ENCODE measurements around the gene FPGT. TPM values are rescaled to one million over a fixed set of nuclear protein-coding genes. Genes with fewer than 3 reads are reported as not detected.

Gene FPGT
- total RNA-seq, 3 donors from 2014 or later (not counting 1 experiment from before 2014, with no cell fraction given) = 3.0 to 5.4 (median 3.5) TPM

DNA sequence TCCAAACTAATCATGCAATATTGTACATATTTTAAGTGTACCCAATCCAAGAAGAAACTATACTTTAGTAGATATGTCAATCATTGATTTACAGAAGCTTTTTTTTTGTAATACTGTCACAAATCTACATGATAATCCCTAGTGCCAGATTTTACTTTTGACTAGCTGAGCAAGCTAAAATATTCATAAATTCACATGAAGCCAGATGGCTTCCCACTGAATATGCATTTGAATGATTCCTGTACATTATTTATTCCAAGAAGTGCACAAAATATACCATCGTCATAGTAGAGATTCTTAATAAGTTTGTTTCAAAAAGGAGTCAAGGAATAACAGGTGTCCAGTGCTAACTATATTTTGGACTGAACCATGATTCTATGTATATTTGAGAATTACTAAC, 17.2 kb downstream of the FPGT start:
- Histone ChIP-seq H3K9me3 (ENCODE audit: control insufficient read depth, insufficient read depth, low read length) (no peaks in the 10 kb centered on the region), H3K27ac (ENCODE audit: low read length) (no peak overlapping the region), H3K4me1 (ENCODE audit: control insufficient read depth, insufficient read depth, low read length) (no peaks in the 10 kb centered on the region), H3K27me3 (ENCODE audit: control insufficient read depth, insufficient read depth, low read length) (no peaks in the 10 kb centered on the region), H3K4me3 (ENCODE audit: low read length) (no peak overlapping the region), H3K36me3 (ENCODE audit: control insufficient read depth, insufficient read depth, low read length) (no peaks in the 10 kb centered on the region)
- ATAC-seq (no peak), DNase-seq (no peak)
- H3K27me3 Mint-ChIP-seq (ENCODE audit: low read depth in 2 of 2) = no peaks in the 10 kb centered on the region
- peaks cover 0 to 5% of the 10 kb centered on the region in 2 donors for H3K4me1 Mint-ChIP-seq
- intact Hi-C loops (cut with micrococcal nuclease) = no loop called here
- no peak for TF ChIP-seq CTCF (IDR thresholded peaks at IDR 0.05)
- no peak overlapping the region for H3K4me3 Mint-ChIP-seq
- H3K9me3 Mint-ChIP-seq = no peaks in the 10 kb centered on the region
- H3K36me3 Mint-ChIP-seq = no peaks in the 10 kb centered on the region
- WGBS (ENCODE audit: insufficient coverage) = no CpG with 5 or more reads among the region's 1 CpG
- H3K27ac Mint-ChIP-seq = no peak overlapping the region

DNA sequence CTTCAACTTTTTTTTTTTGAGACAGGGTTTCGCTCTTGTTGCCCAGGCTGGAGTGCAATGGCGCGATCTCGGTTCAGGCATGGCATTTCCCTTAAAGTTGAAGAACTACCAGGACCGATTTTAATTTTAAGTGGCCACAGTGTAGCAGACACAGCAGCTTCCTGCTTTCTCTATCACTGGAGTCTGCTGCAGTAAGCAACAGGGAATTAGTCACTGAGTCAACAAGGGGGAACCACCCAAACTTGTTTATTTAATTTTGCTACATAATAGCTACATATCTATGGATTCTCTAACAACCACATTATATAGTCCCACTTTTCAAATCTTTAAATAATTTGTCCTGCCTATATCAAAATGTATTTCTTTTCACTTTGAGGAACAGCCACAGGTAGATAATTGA, 24.7 kb downstream of the FPGT start:
- intact Hi-C loops (cut with micrococcal nuclease) = no loop called here
- 96% methylated on average over 5 of the region's 5 CpGs for WGBS (ENCODE audit: insufficient coverage)
- peaks cover 17 to 19% of the 10 kb centered on the region in 2 donors for H3K9me3 Mint-ChIP-seq
- no peak overlapping the region for H3K4me3 Mint-ChIP-seq
- Histone ChIP-seq H3K27ac (ENCODE audit: low read length) (no peak overlapping the region), H3K4me3 (ENCODE audit: low read length) (no peak overlapping the region), H3K36me3 (ENCODE audit: control insufficient read depth, insufficient read depth, low read length) (no peaks in the 10 kb centered on the region), H3K9me3 (ENCODE audit: control insufficient read depth, insufficient read depth, low read length) (peaks cover 2% of the 10 kb centered on the region), H3K27me3 (ENCODE audit: control insufficient read depth, insufficient read depth, low read length) (no peaks in the 10 kb centered on the region), H3K4me1 (ENCODE audit: control insufficient read depth, insufficient read depth, low read length) (no peaks in the 10 kb centered on the region)
- no peaks in the 10 kb centered on the region for H3K4me1 Mint-ChIP-seq
- DNase-seq = no peak
- ATAC-seq = no peak
- H3K36me3 Mint-ChIP-seq = peaks cover 50% of the 10 kb centered on the region
- no peaks in the 10 kb centered on the region for H3K27me3 Mint-ChIP-seq (ENCODE audit: low read depth in 2 of 2)
- no peak overlapping the region for H3K27ac Mint-ChIP-seq
- TF ChIP-seq CTCF (IDR thresholded peaks at IDR 0.05) = no peak

DNA sequence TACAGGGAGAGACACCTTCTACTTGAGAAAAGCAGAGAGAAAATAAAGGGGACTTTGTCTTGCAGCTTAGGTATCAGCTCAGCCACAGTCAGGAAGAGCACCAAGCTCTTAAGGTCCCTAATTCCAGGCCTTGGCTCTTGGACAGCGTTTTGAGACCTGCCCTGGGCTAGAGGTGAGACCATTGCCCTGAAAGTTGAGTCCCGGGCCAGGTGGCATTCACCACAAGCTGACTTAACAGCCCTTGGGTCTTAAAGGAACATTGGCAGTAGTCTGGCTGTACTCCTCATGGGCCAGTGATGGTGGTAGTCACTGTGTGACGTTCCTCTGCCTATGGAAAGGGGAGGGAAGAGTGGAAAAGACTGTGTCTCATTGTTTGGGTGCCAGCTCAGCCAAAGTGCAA, 25.4 kb downstream of the FPGT start:
- ATAC-seq = no peak
- H3K4me1 Mint-ChIP-seq = no peaks in the 10 kb centered on the region
- peaks cover 18 to 19% of the 10 kb centered on the region in 2 donors for H3K9me3 Mint-ChIP-seq
- Histone ChIP-seq H3K27me3 (ENCODE audit: control insufficient read depth, insufficient read depth, low read length) (no peaks in the 10 kb centered on the region), H3K4me1 (ENCODE audit: control insufficient read depth, insufficient read depth, low read length) (no peaks in the 10 kb centered on the region), H3K4me3 (ENCODE audit: low read length) (no peak overlapping the region), H3K36me3 (ENCODE audit: control insufficient read depth, insufficient read depth, low read length) (no peaks in the 10 kb centered on the region), H3K27ac (ENCODE audit: low read length) (no peak overlapping the region), H3K9me3 (ENCODE audit: control insufficient read depth, insufficient read depth, low read length) (peaks cover 2% of the 10 kb centered on the region)
- no peak overlapping the region for H3K27ac Mint-ChIP-seq
- no peak for TF ChIP-seq CTCF (IDR thresholded peaks at IDR 0.05)
- 67% methylated on average over 3 of the region's 3 CpGs for WGBS (ENCODE audit: insufficient coverage)
- no peaks in the 10 kb centered on the region for H3K27me3 Mint-ChIP-seq (ENCODE audit: low read depth in 2 of 2)
- intact Hi-C loops (cut with micrococcal nuclease) = no loop called here
- DNase-seq = no peak
- H3K36me3 Mint-ChIP-seq = peaks cover 53% of the 10 kb centered on the region
- H3K4me3 Mint-ChIP-seq = no peak overlapping the region

DNA sequence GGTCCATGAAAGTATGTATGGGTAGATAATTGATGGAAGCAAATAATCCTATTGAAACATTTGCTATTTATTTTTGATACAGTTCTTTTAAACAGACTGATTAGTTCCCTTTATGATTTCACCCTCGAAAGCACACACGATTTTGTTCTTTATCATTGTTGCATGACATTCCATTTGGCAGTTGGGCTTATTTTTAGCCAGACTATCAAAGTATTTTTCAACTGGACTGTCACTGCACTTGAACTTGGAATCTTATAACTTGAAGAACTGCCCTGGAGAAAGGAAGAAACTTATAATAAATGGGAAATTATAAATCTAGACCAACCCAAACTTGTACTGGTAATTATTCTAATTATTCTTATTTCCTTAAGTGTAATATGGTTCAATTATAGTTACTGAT, 37.1 kb downstream of the FPGT start, which contains the start of gene TNNI3K:
Gene TNNI3K (plus strand): TSS at position 235 of the 400 bp plus-strand sequence. CDS start 65 bp downstream, at position 300.
- H3K36me3 Mint-ChIP-seq = peaks cover 4% of the 10 kb centered on the region
- H3K27ac Mint-ChIP-seq = no peak within 1 kb of the TSS
- no peaks in the 10 kb centered on the region for H3K9me3 ChIP-seq (ENCODE audit: control insufficient read depth, insufficient read depth, low read length)
- no peak for TF ChIP-seq CTCF (IDR thresholded peaks at IDR 0.05)
- WGBS (ENCODE audit: insufficient coverage) = 82% methylated on average over 2 of the region's 2 CpGs
- H3K4me1 Mint-ChIP-seq = no peaks in the 10 kb centered on the region
- peaks cover 6 to 13% of the 10 kb centered on the region in 2 donors for H3K9me3 Mint-ChIP-seq
- no peaks in the 10 kb centered on the region for H3K36me3 ChIP-seq (ENCODE audit: control insufficient read depth, insufficient read depth, low read length)
- no peak within 1 kb of the TSS for H3K4me3 Mint-ChIP-seq
- no peaks in the 10 kb centered on the region for H3K27me3 ChIP-seq (ENCODE audit: control insufficient read depth, insufficient read depth, low read length)
- H3K27me3 Mint-ChIP-seq (ENCODE audit: low read depth in 2 of 2) = no peaks in the 10 kb centered on the region
- ATAC-seq (no peak), DNase-seq (no peak)
- intact Hi-C loops (cut with micrococcal nuclease) = no loop called here
- H3K27ac ChIP-seq (ENCODE audit: low read length) = no peak within 1 kb of the TSS
- no peak within 1 kb of the TSS for H3K4me3 ChIP-seq (ENCODE audit: low read length)
- H3K4me1 ChIP-seq (ENCODE audit: control insufficient read depth, insufficient read depth, low read length) = no peaks in the 10 kb centered on the region
